Transverse colon (tissue), 3 donors: ENCODE data around the gene HDGFL3.

Experiments used
- EP300 ChIP-seq: sonication (generic); formaldehyde crosslinking; IDR thresholded peaks from one replicate; pipeline ENCODE4 v1.6.1; 2017; ENCODE audit warnings: antibody characterized with exemption, low read depth
- POLR2A ChIP-seq: fragments of 450-650 bp; IDR thresholded peaks from one replicate; pipeline ENCODE4 v1.6.1; 2016; ENCODE audit warnings: antibody characterized with exemption, mild to moderate bottlenecking, moderate library complexity
- TF ChIP-seq, protein P1 (sequence below), 5 experiments: fragments of 200-600 bp in 3 of 5; fragments of 450-650 bp in 2 of 5; sonication (generic) in 3 of 5; IDR thresholded peaks; 1 replicate in 2 of 5; 2 replicates in 3 of 5; pipeline ENCODE4 v1.5.1; 2016 to 2017; ENCODE audit warnings: antibody characterized with exemption in 5 of 5, inconsistent platforms in 3 of 5, mild to moderate bottlenecking in 2 of 5, moderate library complexity in 1 of 5

- TF ChIP-seq, protein P1, sequence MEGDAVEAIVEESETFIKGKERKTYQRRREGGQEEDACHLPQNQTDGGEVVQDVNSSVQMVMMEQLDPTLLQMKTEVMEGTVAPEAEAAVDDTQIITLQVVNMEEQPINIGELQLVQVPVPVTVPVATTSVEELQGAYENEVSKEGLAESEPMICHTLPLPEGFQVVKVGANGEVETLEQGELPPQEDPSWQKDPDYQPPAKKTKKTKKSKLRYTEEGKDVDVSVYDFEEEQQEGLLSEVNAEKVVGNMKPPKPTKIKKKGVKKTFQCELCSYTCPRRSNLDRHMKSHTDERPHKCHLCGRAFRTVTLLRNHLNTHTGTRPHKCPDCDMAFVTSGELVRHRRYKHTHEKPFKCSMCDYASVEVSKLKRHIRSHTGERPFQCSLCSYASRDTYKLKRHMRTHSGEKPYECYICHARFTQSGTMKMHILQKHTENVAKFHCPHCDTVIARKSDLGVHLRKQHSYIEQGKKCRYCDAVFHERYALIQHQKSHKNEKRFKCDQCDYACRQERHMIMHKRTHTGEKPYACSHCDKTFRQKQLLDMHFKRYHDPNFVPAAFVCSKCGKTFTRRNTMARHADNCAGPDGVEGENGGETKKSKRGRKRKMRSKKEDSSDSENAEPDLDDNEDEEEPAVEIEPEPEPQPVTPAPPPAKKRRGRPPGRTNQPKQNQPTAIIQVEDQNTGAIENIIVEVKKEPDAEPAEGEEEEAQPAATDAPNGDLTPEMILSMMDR (IDR thresholded peaks at IDR 0.05): no peak
- TF ChIP-seq EP300 (no peak), POLR2A (no peak)
Measured at GRCh38 chr15:83185561-83185960, 22.1 kb downstream of the HDGFL3 start.
